H1 (cell line): ENCODE data around the gene GDNF. TPM values are rescaled to one million over a fixed set of nuclear protein-coding genes. Genes with fewer than 3 reads are reported as not detected.

Experiments
- CTCF ChIA-PET: fragments of 300-600 bp; sonication (Branson Sonifier 250); formaldehyde crosslinking; loops from one replicate; lab custom pipeline; 2021; ENCODE audit not compliant: partially characterized antibody; lab: Charles Lee
- POLR2A ChIA-PET: fragments of 300-600 bp; sonication (Branson Sonifier 250); formaldehyde crosslinking; loops from one replicate; lab custom pipeline; 2021; ENCODE audit warnings: inconsistent platforms; ENCODE audit not compliant: partially characterized antibody; lab: Charles Lee
- DNase-seq, 2 experiments: peaks; one replicate each; pipeline versions ENCODE4 v3.0.0 to v3.0.0-alpha.2; 2010 to 2022; ENCODE audit warnings: low spot score in 2 of 2, low read depth in 1 of 2, mixed read lengths in 1 of 2
- FAIRE-seq: peaks from 2 replicates; lab custom pipeline; 2011; peaks lifted over from hg19 to GRCh38; lab: Jason Lieb, UNC
- H2AFZ ChIP-seq: 2 replicates; pipeline ENCODE4 v1.8.1; 2012; ENCODE audit warnings: low read length, inconsistent platforms
- H2AK5ac ChIP-seq: 2 replicates; pipeline ENCODE4 v1.6.1; 2013; ENCODE audit warnings: low read depth, low read length
- H2BK120ac ChIP-seq: replicated peaks from 2 replicates; pipeline ENCODE3; 2013; ENCODE audit warnings: low read depth, low read length, inconsistent platforms
- H2BK12ac ChIP-seq: 2 replicates; pipeline ENCODE4 v1.6.1; 2013; ENCODE audit warnings: low read depth, low read length
- H2BK15ac ChIP-seq: 2 replicates; pipeline ENCODE4 v1.6.1; 2013; ENCODE audit warnings: low read length
- H2BK20ac ChIP-seq: 2 replicates; pipeline ENCODE4 v1.6.1; 2013; ENCODE audit warnings: low read length
- H2BK5ac ChIP-seq: 2 replicates; pipeline ENCODE4 v1.6.1; 2013; ENCODE audit warnings: low read depth, low read length
- H3K14ac ChIP-seq: 2 replicates; pipeline ENCODE4 v1.6.1; 2013; ENCODE audit warnings: inconsistent platforms; ENCODE audit not compliant: insufficient read length
- H3K18ac ChIP-seq: 2 replicates; pipeline ENCODE4 v1.6.1; 2013; ENCODE audit warnings: low read length; ENCODE audit errors: extremely low read depth
- H3K23ac ChIP-seq: 2 replicates; pipeline ENCODE4 v1.6.1; 2013; ENCODE audit warnings: inconsistent platforms; ENCODE audit not compliant: insufficient read length
- H3K23me2 ChIP-seq: 2 replicates; pipeline ENCODE4 v1.6.1; 2013; ENCODE audit warnings: low read depth, low read length
- H3K27ac ChIP-seq: 2 replicates; pipeline ENCODE4 v1.6.1; 2011; ENCODE audit warnings: low read depth, low read length, inconsistent platforms
- H3K27me3 ChIP-seq, 4 experiments: replicated peaks in 1 of 4; 1 replicate in 1 of 4; 2 replicates in 3 of 4; pipeline versions ENCODE4 v1.6.1 to v1.8.1; 2011 to 2013; ENCODE audit warnings: low read length in 3 of 4, mild to moderate bottlenecking in 3 of 4, inconsistent platforms in 2 of 4, mixed read lengths in 2 of 4, moderate library complexity in 1 of 4; ENCODE audit not compliant: control insufficient read depth in 3 of 4, insufficient read depth in 3 of 4; ENCODE audit errors: extremely low read depth in 1 of 4
- H3K36me3 ChIP-seq, 4 experiments: 2 replicates each; pipeline versions ENCODE4 v1.6.1 to v1.8.1; 2011 to 2013; ENCODE audit warnings: mild to moderate bottlenecking in 4 of 4, low read length in 3 of 4, moderate library complexity in 2 of 4, control low read depth in 1 of 4, inconsistent platforms in 1 of 4; ENCODE audit not compliant: insufficient read depth in 4 of 4, control insufficient read depth in 2 of 4
- H3K4ac ChIP-seq: replicated peaks from 2 replicates; pipeline ENCODE3; 2013; ENCODE audit warnings: low read length, low read depth, mixed read lengths, inconsistent platforms; ENCODE audit not compliant: insufficient read length
- H3K4me1 ChIP-seq, 4 experiments: replicated peaks in 1 of 4; 1 replicate in 1 of 4; 2 replicates in 3 of 4; pipeline versions ENCODE4 v1.6.1 to v1.8.1; 2011 to 2013; ENCODE audit warnings: low read length in 3 of 4, inconsistent platforms in 2 of 4, mixed read lengths in 1 of 4; ENCODE audit not compliant: insufficient read depth in 4 of 4, control insufficient read depth in 3 of 4
- H3K4me2 ChIP-seq, 2 experiments: 2 replicates each; pipeline versions ENCODE4 v1.6.1 to v1.8.1; 2011 to 2013; ENCODE audit warnings: low read depth in 2 of 2, low read length in 2 of 2, control low read depth in 1 of 2, inconsistent platforms in 1 of 2, mild to moderate bottlenecking in 1 of 2; ENCODE audit not compliant: insufficient read depth in 1 of 2
- H3K4me3 ChIP-seq, 4 experiments: fragments of 200-600, 300-600 bp in 1 of 4; sonication (generic), shearing (Covaris generic), sonication (Bioruptor Twin) in 1 of 4; 2 replicates each; pipeline versions ENCODE4 v1.5.1 to v1.8.1; 2011 to 2016; ENCODE audit warnings: low read length in 4 of 4, low read depth in 3 of 4, control low read depth in 2 of 4, inconsistent platforms in 2 of 4, mild to moderate bottlenecking in 2 of 4, mixed read lengths in 1 of 4, moderate library complexity in 1 of 4; ENCODE audit not compliant: insufficient read depth in 2 of 4; ENCODE audit errors: extremely low read depth in 1 of 4
- H3K56ac ChIP-seq: replicated peaks from 2 replicates; pipeline ENCODE3; 2013; ENCODE audit warnings: low read depth, mild to moderate bottlenecking, mixed read lengths, low read length, inconsistent platforms; ENCODE audit not compliant: insufficient read length
- H3K79me1 ChIP-seq: 2 replicates; pipeline ENCODE4 v1.6.1; 2013; ENCODE audit warnings: low read depth, low read length, control low read depth
- H3K79me2 ChIP-seq, 2 experiments: 2 replicates each; pipeline versions ENCODE4 v1.6.1 to v1.8.1; 2012 to 2013; ENCODE audit warnings: low read length in 2 of 2, mild to moderate bottlenecking in 2 of 2, inconsistent platforms in 1 of 2; ENCODE audit not compliant: insufficient read depth in 2 of 2, control insufficient read depth in 1 of 2
- H3K9ac ChIP-seq, 4 experiments: replicated peaks in 1 of 4; 1 replicate in 1 of 4; 2 replicates in 3 of 4; pipeline versions ENCODE4 v1.6.1 to v1.8.1; 2011 to 2013; ENCODE audit warnings: low read depth in 3 of 4, low read length in 3 of 4, control low read depth in 2 of 4, mild to moderate bottlenecking in 2 of 4, moderate library complexity in 2 of 4, inconsistent platforms in 1 of 4; ENCODE audit errors: extremely low read depth in 1 of 4
- H3K9me3 ChIP-seq, 2 experiments: 2 replicates each; pipeline versions ENCODE4 v1.6.1 to v1.8.1; 2012 to 2013; ENCODE audit warnings: mild to moderate bottlenecking in 2 of 2, moderate library complexity in 2 of 2, control low read depth in 1 of 2, inconsistent platforms in 1 of 2, low read depth in 1 of 2, low read length in 1 of 2, mixed read lengths in 1 of 2; ENCODE audit not compliant: insufficient read depth in 2 of 2
- H4K20me1 ChIP-seq, 2 experiments: replicated peaks in 1 of 2; 2 replicates each; pipeline versions ENCODE3 to v1.8.1; 2011 to 2013; ENCODE audit warnings: inconsistent platforms in 2 of 2, low read length in 2 of 2, mild to moderate bottlenecking in 1 of 2; ENCODE audit not compliant: insufficient read depth in 2 of 2, control insufficient read depth in 1 of 2
- H4K5ac ChIP-seq: 2 replicates; pipeline ENCODE4 v1.6.1; 2013; ENCODE audit warnings: low read length, low read depth, mixed read lengths, inconsistent platforms; ENCODE audit not compliant: insufficient read length
- H4K8ac ChIP-seq: 2 replicates; pipeline ENCODE4 v1.8.0; 2013; ENCODE audit warnings: mild to moderate bottlenecking, moderate library complexity, low read length, inconsistent platforms; ENCODE audit not compliant: insufficient read depth; ENCODE audit errors: extremely low read depth
- H4K91ac ChIP-seq: replicated peaks from 2 replicates; pipeline ENCODE3; 2013; ENCODE audit warnings: low read length, mixed read lengths, inconsistent platforms; ENCODE audit not compliant: insufficient read length
- FOSL1 ChIP-seq: IDR thresholded peaks from 2 replicates; pipeline ENCODE4 v1.6.1; 2011; ENCODE audit warnings: mild to moderate bottlenecking, low read depth, low read length, moderate library complexity; ENCODE audit not compliant: insufficient read depth
- GTF2F1 ChIP-seq: IDR thresholded peaks from 2 replicates; pipeline ENCODE4 v1.6.1; 2012; ENCODE audit warnings: low read depth, low read length, improper control_type of control experiment, borderline replicate concordance
- HDAC2 ChIP-seq, 2 experiments: fragments of 300-600 bp in 1 of 2; sonication (generic) in 1 of 2; IDR thresholded peaks; 2 replicates each; pipeline ENCODE4 v1.6.1; 2011 to 2012; ENCODE audit warnings: low read depth in 2 of 2, low read length in 2 of 2, mild to moderate bottlenecking in 2 of 2, moderate library complexity in 2 of 2, borderline replicate concordance in 1 of 2, inconsistent platforms in 1 of 2
- JUND ChIP-seq: IDR thresholded peaks from 2 replicates; pipeline ENCODE4 v1.6.1; 2011; ENCODE audit warnings: mild to moderate bottlenecking, improper control_type of control experiment, low read length
- PHF8 ChIP-seq: fragments of 200-600 bp; sonication (generic); conservative IDR thresholded peaks from 2 replicates; pipeline ENCODE4 v1.7.1; 2012; ENCODE audit warnings: low read depth, mild to moderate bottlenecking, inconsistent platforms, low read length, moderate library complexity
- POLR2AphosphoS5 ChIP-seq: IDR thresholded peaks from 2 replicates; pipeline ENCODE4 v1.6.1; 2011; ENCODE audit warnings: low read depth, low read length
- SP1 ChIP-seq: IDR thresholded peaks from 2 replicates; pipeline ENCODE4 v1.6.1; 2011; ENCODE audit warnings: low read depth, low read length
- TCF12 ChIP-seq: IDR thresholded peaks from 2 replicates; pipeline ENCODE4 v1.6.1; 2011; ENCODE audit warnings: low read depth, mild to moderate bottlenecking, low read length
- WGBS, 2 experiments: shearing (Covaris generic) in 1 of 2; methylation state at CpG; one replicate each; pipeline versions ENCODE4 v1.1.6 to v1.1.7; 2013 to 2015; ENCODE audit warnings: low lambda C conversion rate in 2 of 2, mixed read lengths in 2 of 2, inconsistent platforms in 1 of 2, low coverage in 1 of 2, missing lambda C conversion rate in 1 of 2; ENCODE audit not compliant: insufficient replicate concordance in 2 of 2, insufficient coverage in 1 of 2, insufficient read length in 1 of 2; ENCODE audit errors: extremely low coverage in 1 of 2, missing lambda C conversion rate in 1 of 2; 5-methylcytosine and 5-hydroxymethylcytosine counted together
- polyA plus RNA-seq, 7 experiments: library from polyadenylated mRNA; depleted of rRNA in 3 of 7; stranded (reverse) in 5 of 7; unstranded in 2 of 7; fragments of >200 nt in 5 of 7; fragments of 200-250 nt in 2 of 7; gene quantifications; 1 replicate in 5 of 7; 2 replicates in 1 of 7; 4 replicates in 1 of 7; pipeline versions ENCODE4 v1.2.1 to v1.2.3, GENCODE V29; 2011 to 2013; ENCODE audit warnings: missing spikeins in 2 of 7, mixed read lengths in 2 of 7
- total RNA-seq: library from RNA; stranded (reverse); fragmentation: NEBNext Ultra II Directional; extraction: Animal tissue kit (Norgen Biotek cat#: 25700); gene quantifications from 2 replicates; pipeline ENCODE4 v1.2.1, GENCODE V29; 2021

Gene GDNF
- total and polyA plus RNA-seq, 2 of the 8 experiments (the other 6 are each of a cell fraction or from before 2014, with no cell fraction given), result 0.15 to 2.0 TPM

DNA sequence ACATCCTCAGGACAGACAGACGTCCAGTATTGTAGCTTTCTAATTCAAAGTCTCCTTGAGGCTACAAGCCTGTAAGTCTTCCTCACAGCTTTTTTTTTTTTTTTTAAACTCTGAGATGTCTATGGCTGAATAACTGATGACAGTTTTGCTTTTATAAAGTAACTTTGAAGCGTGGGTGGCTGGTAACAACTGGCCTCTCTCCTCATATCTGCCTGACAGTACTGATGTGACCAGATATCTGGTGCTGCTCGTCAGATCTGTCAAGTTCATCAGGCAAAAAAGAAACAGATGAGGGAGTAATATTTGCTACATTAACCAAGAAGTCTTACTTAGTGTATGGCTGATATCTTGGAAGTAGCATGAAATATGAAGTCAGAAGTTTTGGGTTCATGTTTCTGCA, 72.6 kb downstream of the GDNF start:
- TF ChIP-seq PHF8 (no peak), POLR2AphosphoS5 (no peak), HDAC2 (IDR thresholded peaks at IDR 0.05; ENCODE audit: borderline replicate concordance in 1 of 2, low read depth in 2 of 2, low read length in 2 of 2) (no peak), TCF12 (no peak), GTF2F1 (no peak), FOSL1 (no peak), SP1 (no peak), JUND (no peak)
- Histone ChIP-seq H3K18ac (no peak overlapping the region), H2BK5ac (no peak overlapping the region), H2AK5ac (no peak overlapping the region), H3K79me2 (no peaks in the 10 kb centered on the region), H3K14ac (no peak overlapping the region), H2AFZ (no peak overlapping the region), H4K20me1 (no peaks in the 10 kb centered on the region), H4K5ac (no peak overlapping the region), H4K91ac (no peak overlapping the region), H3K4me3 (no peak overlapping the region), H3K4ac (no peak overlapping the region), H3K36me3 (no peaks in the 10 kb centered on the region), H3K23ac (no peak overlapping the region), H3K9ac (no peak overlapping the region), H2BK120ac (no peak overlapping the region), H2BK15ac (no peak overlapping the region), H3K9me3 (no peaks in the 10 kb centered on the region), H2BK20ac (no peak overlapping the region), H3K4me1 (no peaks in the 10 kb centered on the region), H3K79me1 (no peaks in the 10 kb centered on the region), H2BK12ac (no peak overlapping the region), H3K4me2 (no peak overlapping the region), H4K8ac (no peak overlapping the region), H3K27ac (no peak overlapping the region), H3K27me3 (no peaks in the 10 kb centered on the region), H3K56ac (no peak overlapping the region), H3K23me2 (no peaks in the 10 kb centered on the region)
- FAIRE-seq, result no peak
- POLR2A ChIA-PET, result no interaction called here
- CTCF ChIA-PET, result interaction anchor here (0.7 to 3.4 kb wide), 4 partner anchors 7 to 634 kb away, joined by 3 to 14 read pairs (median 3); no protein-coding TSS in a partner anchor
- DNase-seq, result no peak
- 90% methylated on average over 3 of the region's 3 CpGs; no CpG with 5 or more reads in 1 of the 2 experiments for WGBS, 2 experiments
